Fibroblast of lung (primary cell): ENCODE measurements around the gene BICRA. TPM values are rescaled to one million over a fixed set of nuclear protein-coding genes. Genes with fewer than 3 reads are reported as not detected.
"Not testable (repeated sequence)": the region's sequence is repeated elsewhere in the genome, so short reads cannot be mapped to it uniquely, and the experiment has no call there.

Experiments used
- DNase-seq, 2 donors: peaks; one replicate each; pipeline versions ENCODE4 v3.0.0 to v3.0.0-alpha.2; 2010; ENCODE audit warnings: low read depth in 2 of 2
- H2AFZ ChIP-seq: 2 replicates; pipeline ENCODE4 v1.5.1; 2012; ENCODE audit warnings: low read length, control low read depth, inconsistent platforms
- H3K27ac ChIP-seq: 2 replicates; pipeline ENCODE4 v1.5.1; 2011; ENCODE audit warnings: low read length, control low read depth; ENCODE audit not compliant: insufficient read depth
- H3K27me3 ChIP-seq: 2 replicates; pipeline ENCODE4 v1.5.1; 2011; ENCODE audit warnings: mild to moderate bottlenecking, low read length; ENCODE audit not compliant: control insufficient read depth, insufficient read depth
- H3K36me3 ChIP-seq: 2 replicates; pipeline ENCODE4 v1.5.1; 2011; ENCODE audit warnings: low read length; ENCODE audit not compliant: control insufficient read depth, insufficient read depth
- H3K4me1 ChIP-seq: 2 replicates; pipeline ENCODE4 v1.5.1; 2011; ENCODE audit warnings: low read length; ENCODE audit not compliant: control insufficient read depth, insufficient read depth; ENCODE audit errors: extremely low read depth
- H3K4me2 ChIP-seq: 2 replicates; pipeline ENCODE4 v1.5.1; 2011; ENCODE audit warnings: low read length, control low read depth; ENCODE audit not compliant: insufficient read depth; ENCODE audit errors: extremely low read depth
- H3K4me3 ChIP-seq, 4 experiments: fragments of 200-600 bp in 1 of 4; sonication (generic) in 1 of 4; replicated peaks in 1 of 4; 2 replicates each; pipeline ENCODE4 v1.5.1; 2011 to 2016; ENCODE audit warnings: low read length in 4 of 4, low read depth in 3 of 4, mild to moderate bottlenecking in 3 of 4, control low read depth in 2 of 4, inconsistent platforms in 1 of 4, mixed read lengths in 1 of 4; ENCODE audit not compliant: insufficient read depth in 1 of 4; ENCODE audit errors: control extremely low read depth in 1 of 4
- H3K79me2 ChIP-seq: 2 replicates; pipeline ENCODE4 v1.5.1; 2012; ENCODE audit warnings: mild to moderate bottlenecking, low read length, inconsistent platforms; ENCODE audit not compliant: control insufficient read depth, insufficient read depth
- H3K9ac ChIP-seq: 2 replicates; pipeline ENCODE4 v1.5.1; 2011; ENCODE audit warnings: mild to moderate bottlenecking, low read length, control low read depth; ENCODE audit not compliant: insufficient read depth
- H3K9me3 ChIP-seq: 2 replicates; pipeline ENCODE4 v1.5.1; 2012; ENCODE audit warnings: low read depth, low read length; ENCODE audit not compliant: control insufficient read depth, insufficient read depth
- H4K20me1 ChIP-seq: 2 replicates; pipeline ENCODE4 v1.5.1; 2011; ENCODE audit warnings: low read length; ENCODE audit not compliant: control insufficient read depth, insufficient read depth; ENCODE audit errors: extremely low read depth
- EZH2 ChIP-seq: IDR thresholded peaks from 2 replicates; pipeline ENCODE4 v1.5.1; 2012; ENCODE audit warnings: low read length, control low read depth, mild to moderate bottlenecking; ENCODE audit errors: missing control alignments
- polyA plus RNA-seq, 2 donors: library from polyadenylated mRNA; depleted of rRNA in 1 of 2; stranded (reverse) in 1 of 2; unstranded in 1 of 2; fragments of >200 nt; gene quantifications; 2 replicates each; pipeline ENCODE4 v1.2.1, GENCODE V29; 2011 to 2012; ENCODE audit warnings: missing spikeins in 1 of 2
- total RNA-seq: library from RNA; depleted of rRNA; stranded (reverse); fragments of >200 nt; gene quantifications from 2 replicates; pipeline ENCODE4 v1.2.1, GENCODE V29; 2014
- TF ChIP-seq, protein P1 (sequence below), 2 donors: IDR thresholded peaks in 1 of 2; conservative IDR thresholded peaks in 1 of 2; 1 replicate in 1 of 2; 2 replicates in 1 of 2; pipeline ENCODE4 v1.5.1; 2011 to 2012; ENCODE audit warnings: low read length in 2 of 2, control low read depth in 1 of 2, inconsistent platforms in 1 of 2, low read depth in 1 of 2, mild to moderate bottlenecking in 1 of 2

BICRA gene
- total and polyA plus RNA-seq, 2 donors (not counting 1 experiment from before 2014, with no cell fraction given), result 0.44 to 3.8 TPM

DNA sequence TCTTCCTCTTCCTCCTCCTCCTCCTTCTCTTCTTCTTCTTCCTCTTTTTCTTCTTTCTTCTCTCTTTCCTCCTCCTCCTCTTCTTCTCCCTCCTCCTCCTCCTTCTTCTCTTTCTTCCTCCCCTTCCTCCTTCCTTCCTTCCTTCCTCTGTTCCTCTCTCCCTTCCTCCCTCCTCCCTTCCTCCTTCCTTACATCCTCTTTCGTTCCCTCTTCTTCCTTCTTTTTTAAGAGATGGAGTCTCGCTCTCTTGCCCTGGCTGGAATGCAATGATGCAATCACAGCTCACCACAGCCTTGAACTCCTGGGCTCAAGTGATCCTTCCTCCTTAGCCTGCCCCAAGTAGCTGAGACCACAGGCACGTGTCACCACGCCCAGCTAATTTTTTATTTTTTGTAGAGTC lies 117.5 kb downstream of the BICRA start:
- H3K4me2 ChIP-seq, result peak overlapping the region; percentile 5
- peak overlapping the region; percentile 50 for H3K27ac ChIP-seq
- peaks cover 47% of the 10 kb centered on the region for H3K4me1 ChIP-seq
- H4K20me1 ChIP-seq, result no peaks in the 10 kb centered on the region
- TF ChIP-seq, protein P1, sequence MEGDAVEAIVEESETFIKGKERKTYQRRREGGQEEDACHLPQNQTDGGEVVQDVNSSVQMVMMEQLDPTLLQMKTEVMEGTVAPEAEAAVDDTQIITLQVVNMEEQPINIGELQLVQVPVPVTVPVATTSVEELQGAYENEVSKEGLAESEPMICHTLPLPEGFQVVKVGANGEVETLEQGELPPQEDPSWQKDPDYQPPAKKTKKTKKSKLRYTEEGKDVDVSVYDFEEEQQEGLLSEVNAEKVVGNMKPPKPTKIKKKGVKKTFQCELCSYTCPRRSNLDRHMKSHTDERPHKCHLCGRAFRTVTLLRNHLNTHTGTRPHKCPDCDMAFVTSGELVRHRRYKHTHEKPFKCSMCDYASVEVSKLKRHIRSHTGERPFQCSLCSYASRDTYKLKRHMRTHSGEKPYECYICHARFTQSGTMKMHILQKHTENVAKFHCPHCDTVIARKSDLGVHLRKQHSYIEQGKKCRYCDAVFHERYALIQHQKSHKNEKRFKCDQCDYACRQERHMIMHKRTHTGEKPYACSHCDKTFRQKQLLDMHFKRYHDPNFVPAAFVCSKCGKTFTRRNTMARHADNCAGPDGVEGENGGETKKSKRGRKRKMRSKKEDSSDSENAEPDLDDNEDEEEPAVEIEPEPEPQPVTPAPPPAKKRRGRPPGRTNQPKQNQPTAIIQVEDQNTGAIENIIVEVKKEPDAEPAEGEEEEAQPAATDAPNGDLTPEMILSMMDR (conservative IDR thresholded peaks at IDR 0.05 in 1 of 2, IDR thresholded peaks at IDR 0.05 in 1 of 2; ENCODE audit: low read depth in 1 of 2, low read length in 2 of 2), result no peak
- TF ChIP-seq EZH2, result no peak
- H3K79me2 ChIP-seq, result peaks cover 61% of the 10 kb centered on the region
- no peak overlapping the region for H3K9ac ChIP-seq
- H3K36me3 ChIP-seq, result peaks cover 39% of the 10 kb centered on the region
- no peaks in the 10 kb centered on the region for H3K27me3 ChIP-seq
- no peak overlapping the region for H3K4me3 ChIP-seq
- H2AFZ ChIP-seq, result no peak overlapping the region
- no peaks in the 10 kb centered on the region for H3K9me3 ChIP-seq
- DNase-seq, result peak; percentile 83 to 87

DNA sequence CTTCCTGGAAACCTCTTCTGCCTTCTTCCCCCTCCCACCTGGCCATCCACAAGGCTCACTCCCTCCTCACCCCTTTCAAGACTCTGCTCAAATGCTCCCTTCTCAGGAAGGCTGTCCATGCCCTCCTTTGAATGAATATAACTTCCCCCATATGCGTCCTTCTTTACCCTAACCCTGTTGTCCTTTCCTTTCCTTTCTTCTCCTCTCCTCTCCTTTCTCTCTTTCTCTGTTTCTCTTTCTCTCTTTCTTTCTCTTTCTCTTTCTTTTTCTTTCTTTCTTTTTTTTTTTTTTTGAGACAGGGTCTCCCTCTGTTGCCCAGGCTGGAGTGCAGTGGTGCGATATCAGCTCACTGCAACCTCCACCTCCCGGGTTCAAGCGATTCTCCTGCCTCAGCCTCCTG lies 119.4 kb downstream of the BICRA start:
- H4K20me1 ChIP-seq, H3K27me3 ChIP-seq, H3K4me3 ChIP-seq, DNase-seq, H3K9me3 ChIP-seq, H3K9ac ChIP-seq, H2AFZ ChIP-seq: not testable (repeated sequence)
- peaks cover 36% of the 10 kb centered on the region for H3K4me1 ChIP-seq
- peak overlapping the region; percentile 2 for H3K27ac ChIP-seq
- H3K4me2 ChIP-seq, result peak overlapping the region; percentile 1
- H3K79me2 ChIP-seq, result peaks cover 68% of the 10 kb centered on the region
- H3K36me3 ChIP-seq, result peaks cover 38% of the 10 kb centered on the region

DNA sequence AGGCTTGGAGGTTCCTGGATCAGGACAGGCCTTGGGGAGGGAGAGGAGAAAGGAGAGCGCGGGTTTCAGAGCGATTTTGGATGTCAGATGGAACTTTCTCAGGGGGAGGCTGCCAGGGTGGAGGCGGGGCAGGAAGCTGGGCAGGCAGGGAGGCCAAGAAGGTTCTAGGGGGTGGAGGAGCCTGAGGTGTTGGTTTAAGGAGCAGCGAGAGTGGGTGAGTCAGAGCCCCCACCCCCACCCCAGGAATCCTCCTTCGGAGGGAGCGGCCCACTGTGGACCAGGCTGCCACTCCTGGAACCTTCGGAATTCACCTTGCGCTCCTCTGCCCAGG lies 120.5 kb downstream of the BICRA start:
- Histone ChIP-seq H3K79me2 (peaks cover 66% of the 10 kb centered on the region), H3K27ac (peak overlapping the region; percentile 92), H3K4me3 (peak overlapping the region; percentile 6 to 23 (median 18)), H3K27me3 (no peaks in the 10 kb centered on the region), H3K4me1 (peaks cover 29% of the 10 kb centered on the region), H3K9me3 (no peaks in the 10 kb centered on the region), H3K4me2 (peak overlapping the region; percentile 75), H3K9ac (no peak overlapping the region), H4K20me1 (no peaks in the 10 kb centered on the region), H2AFZ (no peak overlapping the region), H3K36me3 (peaks cover 37% of the 10 kb centered on the region)
- TF ChIP-seq, protein P1 (conservative IDR thresholded peaks at IDR 0.05 in 1 of 2, IDR thresholded peaks at IDR 0.05 in 1 of 2; ENCODE audit: low read depth in 1 of 2, low read length in 2 of 2), result no peak
- peak; percentile 84 to 92 for DNase-seq
